ENCODE data around the gene HOXA4.

HOXA4 gene

GRCh38 chr7:27124096-27124901, 6.3 kb downstream of the HOXA4 start:
- DNase-seq (ENCODE audit: low read depth): peak; percentile 50
- no peak for TF ChIP-seq CTCF (conservative IDR thresholded peaks at IDR 0.05; ENCODE audit: low read length)
- no peak overlapping the region for H3K4me3 ChIP-seq (ENCODE audit: low read length)

GRCh38 chr7:27123477-27124053, 7.0 kb downstream of the HOXA4 start:
- H3K4me3 ChIP-seq (ENCODE audit: low read length): no peak overlapping the region
- no peak for DNase-seq (ENCODE audit: low read depth)
- no peak for TF ChIP-seq CTCF (conservative IDR thresholded peaks at IDR 0.05; ENCODE audit: low read length)

GRCh38 chr7:27123007-27123476, 7.5 kb downstream of the HOXA4 start:
- TF ChIP-seq CTCF (conservative IDR thresholded peaks at IDR 0.05; ENCODE audit: low read length): no peak
- no peak overlapping the region for H3K4me3 ChIP-seq (ENCODE audit: low read length)

GRCh38 chr7:27122077-27122910, 8.3 kb downstream of the HOXA4 start:
- DNase-seq (ENCODE audit: low read depth): no peak
- TF ChIP-seq CTCF (conservative IDR thresholded peaks at IDR 0.05; ENCODE audit: low read length): no peak
- H3K4me3 ChIP-seq (ENCODE audit: low read length): no peak overlapping the region

More at GRCh38 chr7:27123007-27123476, 7.5 kb downstream of the HOXA4 start:
- no peak for DNase-seq (ENCODE audit: low read depth)

- TF ChIP-seq CTCF (conservative IDR thresholded peaks at IDR 0.05; ENCODE audit: low read length): no peak
- H3K4me3 ChIP-seq (ENCODE audit: low read length): no peak overlapping the region
- no peak for DNase-seq (ENCODE audit: low read depth)
Observed at GRCh38 chr7:27121684-27122076, 8.9 kb downstream of the HOXA4 start.

- TF ChIP-seq CTCF (conservative IDR thresholded peaks at IDR 0.05; ENCODE audit: low read length): no peak
- no peak for DNase-seq (ENCODE audit: low read depth)
- H3K4me3 ChIP-seq (ENCODE audit: low read length): no peak overlapping the region
Observed at GRCh38 chr7:27119412-27119911, 11.1 kb downstream of the HOXA4 start.
